Inflammatory macrophage (primary cell): ENCODE data around the gene SLC25A6.
"Not testable (repeated sequence)": the region's sequence is repeated elsewhere in the genome, so short reads cannot be mapped to it uniquely, and the experiment has no call there.

Experiments used
- DNase-seq, 2 donors: peaks; one replicate each; pipeline ENCODE4 v3.0.0-alpha.2; 2020 to 2022

The SLC25A6 gene

GRCh38 chrX:1351981-1352714 is 39.8 kb downstream of the SLC25A6 start:
- no peak for DNase-seq

DNA sequence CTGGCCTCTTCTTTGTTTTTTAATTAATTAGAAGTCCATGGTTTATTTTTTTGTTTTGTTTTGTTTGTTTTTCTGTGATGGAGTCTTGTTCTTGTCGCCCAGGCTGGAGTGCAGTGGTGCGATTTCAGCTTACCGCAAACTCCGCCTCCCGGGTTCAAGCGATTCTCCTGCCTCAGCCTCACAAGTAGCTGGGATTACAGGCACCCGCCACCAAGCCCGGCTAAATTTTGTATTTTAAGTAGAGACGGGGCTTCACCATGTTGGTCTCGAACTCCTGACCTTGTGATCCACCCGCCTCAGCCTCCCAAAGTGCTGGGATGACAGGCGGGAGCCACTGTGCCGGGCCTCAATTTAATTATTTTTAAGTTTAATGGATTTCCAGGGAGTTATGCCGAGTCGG is 42.3 kb downstream of the SLC25A6 start:
- DNase-seq, result not testable (repeated sequence)

DNA sequence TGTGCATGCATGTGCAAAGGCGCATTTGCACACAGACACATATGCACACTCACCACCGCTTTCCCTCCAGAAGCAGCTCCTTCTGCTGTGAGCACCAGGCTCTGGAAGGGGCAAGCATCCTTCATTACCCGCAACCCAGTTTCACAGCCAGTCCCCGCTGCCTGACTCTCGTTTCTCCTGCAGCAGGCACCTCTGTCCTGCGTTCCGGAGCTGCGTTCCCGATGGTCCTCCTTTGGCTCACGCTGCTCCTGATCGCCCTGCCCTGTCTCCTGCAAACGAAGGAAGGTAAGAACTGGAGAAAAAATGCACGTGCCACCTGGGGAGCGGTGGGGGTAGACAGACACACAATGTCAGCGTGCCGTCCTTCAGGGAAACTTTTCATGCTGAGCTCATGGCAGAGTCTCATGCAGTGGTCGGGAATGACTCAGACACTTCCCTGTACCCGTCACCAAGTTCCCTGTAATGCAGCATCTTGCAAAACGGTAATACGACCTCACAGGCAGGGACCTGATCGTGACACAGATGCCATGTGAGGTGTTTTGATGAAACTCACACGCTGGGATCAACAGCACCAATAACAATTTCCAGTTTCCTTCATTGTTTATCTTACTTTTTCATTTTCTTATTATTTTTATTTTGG is 50.2 kb downstream of the SLC25A6 start:
- DNase-seq, result peak; percentile 86 to 93

- peak; percentile 20 to 33 for DNase-seq
Observed at GRCh38 chrX:1336948-1337779, 54.7 kb downstream of the SLC25A6 start.

GRCh38 chrX:1336331-1336943 is 55.5 kb downstream of the SLC25A6 start, which contains the start of gene IL3RA:
TSS of gene IL3RA (plus strand) at chrX:1336785. CDS start at chrX:1341766, 4,981 bp downstream.
- DNase-seq, result peak; percentile 93 to 96
